ENCODE results near the gene PKIG.

PKIG gene

GRCh38 chr20:44626278-44626677 lies 43.9 kb downstream of the PKIG start:
- ChIA-PET CTCF (no interaction called here), POLR2A (no interaction called here)
- no peak for TF ChIP-seq PKNOX1 (IDR thresholded peaks at IDR 0.05)
- TF ChIP-seq SUZ12 (IDR thresholded peaks at IDR 0.05), result no peak
- TF ChIP-seq ARNT (IDR thresholded peaks at IDR 0.05), result no peak
- TF ChIP-seq FOXA1 (IDR thresholded peaks at IDR 0.05), result no peak
- DNase-seq (ENCODE audit: extremely low spot score), result no peak

GRCh38 chr20:44627364-44628010 lies 45.1 kb downstream of the PKIG start:
- no peak for TF ChIP-seq FOXA1 (IDR thresholded peaks at IDR 0.05)
- no peak for TF ChIP-seq PKNOX1 (IDR thresholded peaks at IDR 0.05)
- no peak for TF ChIP-seq FOXM1 (IDR thresholded peaks at IDR 0.05; ENCODE audit: borderline replicate concordance)
- TF ChIP-seq ARNT (IDR thresholded peaks at IDR 0.05), result no peak
- no peak for TF ChIP-seq SUZ12 (IDR thresholded peaks at IDR 0.05)
- no peak for TF ChIP-seq CTBP1 (IDR thresholded peaks at IDR 0.05; ENCODE audit: borderline replicate concordance)
- TF ChIP-seq FOXK2 (IDR thresholded peaks at IDR 0.05), result no peak
- no peak for TF ChIP-seq ZNF384 (IDR thresholded peaks at IDR 0.05)
- no peak for TF ChIP-seq TARDBP (IDR thresholded peaks at IDR 0.05)
- no peak for TF ChIP-seq BHLHE40 (IDR thresholded peaks at IDR 0.05; ENCODE audit: borderline replicate concordance)
- no peak for TF ChIP-seq LEF1 (IDR thresholded peaks at IDR 0.05; ENCODE audit: borderline replicate concordance)
- no peak for TF ChIP-seq ELF4 (IDR thresholded peaks at IDR 0.05)
- TF ChIP-seq NFRKB (IDR thresholded peaks at IDR 0.05), result no peak
- TF ChIP-seq L3MBTL2 (conservative IDR thresholded peaks at IDR 0.05), result no peak
- no peak for TF ChIP-seq HDGF (IDR thresholded peaks at IDR 0.05; ENCODE audit: borderline replicate concordance)
- no peak for TF ChIP-seq SP1 (IDR thresholded peaks at IDR 0.05)
- POLR2A ChIA-PET, result no interaction called here
- DNase-seq (ENCODE audit: extremely low spot score), result no peak
- CTCF ChIA-PET, result interaction anchor here (0.6 kb wide), 1 partner anchor 410 kb away, joined by 3 read pairs; no protein-coding TSS in a partner anchor

GRCh38 chr20:44629017-44629385 lies 46.6 kb downstream of the PKIG start:
- no peak for TF ChIP-seq L3MBTL2 (conservative IDR thresholded peaks at IDR 0.05)
- no peak for TF ChIP-seq NFRKB (IDR thresholded peaks at IDR 0.05)
- TF ChIP-seq ELF4 (IDR thresholded peaks at IDR 0.05), result no peak
- no peak for TF ChIP-seq FOXM1 (IDR thresholded peaks at IDR 0.05; ENCODE audit: borderline replicate concordance)
- TF ChIP-seq HDGF (IDR thresholded peaks at IDR 0.05; ENCODE audit: borderline replicate concordance), result no peak
- TF ChIP-seq LEF1 (IDR thresholded peaks at IDR 0.05; ENCODE audit: borderline replicate concordance), result no peak
- TF ChIP-seq SP1 (IDR thresholded peaks at IDR 0.05), result no peak
- TF ChIP-seq SUZ12 (IDR thresholded peaks at IDR 0.05), result no peak
- no peak for TF ChIP-seq FOXK2 (IDR thresholded peaks at IDR 0.05)
- no peak for TF ChIP-seq BHLHE40 (IDR thresholded peaks at IDR 0.05; ENCODE audit: borderline replicate concordance)
- TF ChIP-seq ARNT (IDR thresholded peaks at IDR 0.05), result no peak
- TF ChIP-seq ZNF384 (IDR thresholded peaks at IDR 0.05), result no peak
- TF ChIP-seq PKNOX1 (IDR thresholded peaks at IDR 0.05), result no peak
- TF ChIP-seq CTBP1 (IDR thresholded peaks at IDR 0.05; ENCODE audit: borderline replicate concordance), result no peak
- TF ChIP-seq FOXA1 (IDR thresholded peaks at IDR 0.05), result no peak
- TF ChIP-seq TARDBP (IDR thresholded peaks at IDR 0.05), result no peak
- CTCF ChIA-PET, result no interaction called here

GRCh38 chr20:44629542-44629941 lies 47.2 kb downstream of the PKIG start:
- TF ChIP-seq NFRKB (IDR thresholded peaks at IDR 0.05) (no peak), PKNOX1 (IDR thresholded peaks at IDR 0.05) (no peak), CTBP1 (IDR thresholded peaks at IDR 0.05; ENCODE audit: borderline replicate concordance) (no peak), SP1 (IDR thresholded peaks at IDR 0.05) (no peak), FOXK2 (IDR thresholded peaks at IDR 0.05) (no peak), LEF1 (IDR thresholded peaks at IDR 0.05; ENCODE audit: borderline replicate concordance) (no peak), ELF4 (IDR thresholded peaks at IDR 0.05) (no peak), BHLHE40 (IDR thresholded peaks at IDR 0.05; ENCODE audit: borderline replicate concordance) (no peak), L3MBTL2 (conservative IDR thresholded peaks at IDR 0.05) (no peak), SUZ12 (IDR thresholded peaks at IDR 0.05) (no peak)
- ChIA-PET CTCF (no interaction called here), POLR2A (no interaction called here)
- no peak for DNase-seq (ENCODE audit: extremely low spot score)

More at GRCh38 chr20:44629017-44629385, 46.6 kb downstream of the PKIG start:
- POLR2A ChIA-PET, result no interaction called here
- no peak for DNase-seq (ENCODE audit: extremely low spot score)

GRCh38 chr20:44630297-44630696 lies 47.9 kb downstream of the PKIG start:
- TF ChIP-seq FOXK2 (IDR thresholded peaks at IDR 0.05) (no peak), FOXA1 (IDR thresholded peaks at IDR 0.05) (no peak), SUZ12 (IDR thresholded peaks at IDR 0.05) (no peak), FOXM1 (IDR thresholded peaks at IDR 0.05; ENCODE audit: borderline replicate concordance) (no peak), TARDBP (IDR thresholded peaks at IDR 0.05) (no peak), L3MBTL2 (conservative IDR thresholded peaks at IDR 0.05) (no peak), NFRKB (IDR thresholded peaks at IDR 0.05) (no peak), HDGF (IDR thresholded peaks at IDR 0.05; ENCODE audit: borderline replicate concordance) (no peak), PKNOX1 (IDR thresholded peaks at IDR 0.05) (no peak), ZNF384 (IDR thresholded peaks at IDR 0.05) (no peak), BHLHE40 (IDR thresholded peaks at IDR 0.05; ENCODE audit: borderline replicate concordance) (no peak)
- ChIA-PET POLR2A (no interaction called here), CTCF (interaction anchor here (0.7 kb wide), 1 partner anchor 55 kb away, joined by 3 read pairs; no protein-coding TSS in a partner anchor)
- DNase-seq (ENCODE audit: extremely low spot score), result no peak

All from HEK293T (cell line).